GM23338 (cell line): ENCODE data around the gene MYLK4. TPM values are rescaled to one million over a fixed set of nuclear protein-coding genes. Genes with fewer than 3 reads are reported as not detected.

Experiments
- ATAC-seq: fragments of 200-7000 bp; cut with Tn5 transposase; 3 replicates; pipeline ENCODE4 v1.9.1; 2020
- DNase-seq: peaks from one replicate; pipeline ENCODE4 v3.0.0-alpha.2; 2015; ENCODE audit warnings: low spot score
- H2AFZ ChIP-seq: fragments of 200-600 bp; sonication (generic); 2 replicates; pipeline ENCODE4 v1.8.0; 2016; ENCODE audit warnings: antibody characterized with exemption, mild to moderate bottlenecking, moderate library complexity
- H3F3A ChIP-seq: fragments of 200-600 bp; sonication (generic); replicated peaks from 2 replicates; pipeline ENCODE4 v1.8.0; 2017; ENCODE audit warnings: antibody characterized with exemption, mixed run types, low read depth
- H3K27ac ChIP-seq: fragments of 200-600 bp; sonication (generic); 2 replicates; pipeline ENCODE4 v1.6.1; 2016; ENCODE audit warnings: low read depth
- H3K27me3 ChIP-seq: fragments of 200-600 bp; sonication (generic); 2 replicates; pipeline ENCODE4 v1.8.0; 2016; ENCODE audit warnings: mild to moderate bottlenecking, mixed run types, moderate library complexity; ENCODE audit not compliant: insufficient read depth
- H3K36me3 ChIP-seq: fragments of 200-600 bp; sonication (generic); 2 replicates; pipeline ENCODE4 v1.8.0; 2016; ENCODE audit warnings: mild to moderate bottlenecking; ENCODE audit not compliant: insufficient read depth
- H3K4me1 ChIP-seq: fragments of 200-600 bp; sonication (generic); 2 replicates; pipeline ENCODE4 v1.8.0; 2016; ENCODE audit warnings: mild to moderate bottlenecking, moderate library complexity; ENCODE audit not compliant: insufficient read depth
- H3K4me2 ChIP-seq: fragments of 200-600 bp; sonication (generic); 2 replicates; pipeline ENCODE4 v1.7.1; 2017; ENCODE audit warnings: mixed run types
- H3K4me3 ChIP-seq: fragments of 200-600 bp; sonication (generic); 2 replicates; pipeline ENCODE4 v1.6.1; 2016; ENCODE audit warnings: mixed run types
- H3K79me2 ChIP-seq: fragments of 200-600 bp; sonication (generic); replicated peaks from 2 replicates; pipeline ENCODE4 v1.8.0; 2017; ENCODE audit warnings: mild to moderate bottlenecking; ENCODE audit not compliant: insufficient read depth
- H3K9me2 ChIP-seq: fragments of 200-600 bp; sonication (generic); 2 replicates; pipeline ENCODE4 v1.8.0; 2017; ENCODE audit not compliant: insufficient read depth
- H4K20me1 ChIP-seq: fragments of 200-600 bp; sonication (generic); replicated peaks from 2 replicates; pipeline ENCODE4 v1.8.0; 2017; ENCODE audit warnings: mild to moderate bottlenecking; ENCODE audit not compliant: insufficient read depth
- H3K27ac Mint-ChIP-seq: 2 replicates; pipeline ENCODE4 v1.8.0; 2020; ENCODE audit warnings: inconsistent platforms, mild to moderate bottlenecking, moderate library complexity, mixed read lengths
- H3K27me3 Mint-ChIP-seq: 3 replicates; pipeline ENCODE4 v1.8.0; 2022; ENCODE audit warnings: low read depth, mild to moderate bottlenecking, moderate library complexity, mixed read lengths, inconsistent platforms; ENCODE audit not compliant: insufficient read depth, poor library complexity
- H3K36me3 Mint-ChIP-seq: 3 replicates; pipeline ENCODE4 v1.8.0; 2021; ENCODE audit warnings: low read depth, mild to moderate bottlenecking, inconsistent platforms, moderate library complexity, mixed read lengths
- H3K4me1 Mint-ChIP-seq: 3 replicates; pipeline ENCODE4 v1.8.0; 2020; ENCODE audit warnings: mild to moderate bottlenecking, inconsistent platforms, mixed read lengths
- H3K4me3 Mint-ChIP-seq: 3 replicates; pipeline ENCODE4 v1.8.0; 2021; ENCODE audit warnings: moderate library complexity, mild to moderate bottlenecking, inconsistent platforms, mixed read lengths
- H3K9me3 Mint-ChIP-seq: 3 replicates; pipeline ENCODE4 v1.8.0; 2020; ENCODE audit warnings: moderate library complexity, mild to moderate bottlenecking, inconsistent platforms, mixed read lengths
- CREB1 ChIP-seq: fragments of 250-450 bp; sonication (Bioruptor Pico); IDR thresholded peaks from 2 replicates; pipeline ENCODE4 v1.5.0; 2020; ENCODE audit warnings: low read depth, mild to moderate bottlenecking, moderate library complexity
- CTCF ChIP-seq, 2 experiments: fragments of 200-600 bp in 1 of 2; sonication (generic) in 1 of 2; conservative IDR thresholded peaks; 2 replicates each; pipeline versions ENCODE4 v1.5.1 to v1.6.1; 2016 to 2017; ENCODE audit warnings: antibody characterized with exemption in 2 of 2, low read depth in 2 of 2, mild to moderate bottlenecking in 2 of 2, moderate library complexity in 1 of 2
- NANOG ChIP-seq: IDR thresholded peaks from 2 replicates; pipeline ENCODE4 v1.6.1; 2016; ENCODE audit warnings: antibody characterized with exemption, borderline replicate concordance
- POLR2AphosphoS5 ChIP-seq: IDR thresholded peaks from 2 replicates; pipeline ENCODE4 v1.6.1; 2016; ENCODE audit warnings: antibody characterized with exemption, low read depth
- STAT1 ChIP-seq: IDR thresholded peaks from one replicate; pipeline ENCODE4 v1.6.1; 2016; ENCODE audit warnings: antibody characterized with exemption; ENCODE audit not compliant: unreplicated experiment
- ZNF114 ChIP-seq: fragments of 250-450 bp; sonication (Bioruptor Pico); IDR thresholded peaks from 2 replicates; pipeline ENCODE4 v1.5.0; 2020; ENCODE audit warnings: mild to moderate bottlenecking, moderate library complexity
- polyA plus RNA-seq: library from polyadenylated mRNA; unstranded; fragments of >200 nt; fragmentation: Nextera tagmentation; extraction: Ambion mirVana; gene quantifications from 2 replicates; pipeline ENCODE4 v1.2.1, GENCODE V29; 2016
- total RNA-seq: library from RNA; depleted of rRNA; stranded (reverse); fragments of >200 nt; shearing (Covaris generic); gene quantifications from 2 replicates; pipeline ENCODE4 v1.2.3, GENCODE V29; 2014
- TF ChIP-seq, protein P1 (sequence below): fragments of 250-450 bp; sonication (Bioruptor Pico); IDR thresholded peaks from 2 replicates; pipeline ENCODE4 v1.5.0; 2020; ENCODE audit warnings: mild to moderate bottlenecking, moderate library complexity
- TF ChIP-seq, protein P2 (sequence below): IDR thresholded peaks from 2 replicates; pipeline ENCODE4 v1.6.1; 2016; ENCODE audit warnings: antibody characterized with exemption
- TF ChIP-seq, protein P3 (sequence below): IDR thresholded peaks from one replicate; pipeline ENCODE4 v1.6.1; 2018; ENCODE audit warnings: antibody characterized with exemption; ENCODE audit not compliant: unreplicated experiment

MYLK4 gene
- total and polyA plus RNA-seq, 2 experiments from 2014 or later: 0.03 to 0.17 TPM

- TF ChIP-seq CTCF (conservative IDR thresholded peaks at IDR 0.05; ENCODE audit: low read depth in 2 of 2) (no peak), STAT1 (no peak), NANOG (no peak)
Observed at GRCh38 chr6:2674857-2675256, 75.9 kb downstream of the MYLK4 start (continued).

DNA sequence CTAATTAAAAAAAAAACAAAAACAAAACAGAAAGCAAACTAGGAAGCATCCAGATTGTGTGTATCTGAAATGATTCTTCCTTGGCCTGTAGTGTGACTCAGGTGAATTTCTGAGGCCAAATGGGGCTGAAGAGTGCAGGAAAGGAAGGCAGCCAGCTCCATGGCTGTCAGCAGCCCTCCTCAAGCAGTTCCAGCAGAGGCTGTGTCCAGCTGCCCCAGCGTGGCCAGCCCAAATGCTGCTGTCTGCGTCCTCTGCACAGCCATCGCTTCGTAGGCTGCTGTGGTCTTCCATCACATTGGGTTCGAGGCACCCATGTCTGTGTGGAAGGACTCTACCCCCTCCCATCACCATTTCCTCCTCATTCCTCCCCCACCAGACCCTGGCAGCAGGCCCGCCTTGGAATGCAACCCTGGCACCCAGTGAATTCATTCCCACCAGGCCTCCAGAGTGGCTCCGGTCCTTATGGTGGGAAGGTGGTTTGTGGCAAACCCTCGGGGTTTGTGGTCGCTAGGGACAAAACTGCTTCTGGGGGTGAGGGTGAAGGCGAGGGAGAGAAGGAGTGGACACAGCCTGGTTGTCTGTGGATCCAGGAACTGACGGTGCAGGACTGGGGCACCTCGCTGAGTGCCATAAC lies 81.5 kb downstream of the MYLK4 start:
- DNase-seq (no peak), ATAC-seq (no peak)
- H2AFZ ChIP-seq: no peak overlapping the region
- H3K4me2 ChIP-seq: no peak overlapping the region
- no peaks in the 10 kb centered on the region for H3K36me3 Mint-ChIP-seq
- no peaks in the 10 kb centered on the region for H3K9me3 Mint-ChIP-seq
- no peaks in the 10 kb centered on the region for H3K36me3 ChIP-seq
- no peak overlapping the region for H3K4me3 ChIP-seq
- H3K79me2 ChIP-seq: no peaks in the 10 kb centered on the region
- H4K20me1 ChIP-seq: no peaks in the 10 kb centered on the region
- H3K27ac ChIP-seq: no peak overlapping the region
- H3K27me3 Mint-ChIP-seq: peaks cover 14% of the 10 kb centered on the region
- H3K27me3 ChIP-seq: no peaks in the 10 kb centered on the region
- H3K4me3 Mint-ChIP-seq: no peak overlapping the region
- H3K27ac Mint-ChIP-seq: no peak overlapping the region
- peaks cover 19% of the 10 kb centered on the region for H3K4me1 ChIP-seq
- no peaks in the 10 kb centered on the region for H3F3A ChIP-seq
- H3K9me2 ChIP-seq: 0 out of 2 replicates have a peak, but pooled peaks cover 6% of the 10 kb centered on the region
- peaks cover 23% of the 10 kb centered on the region for H3K4me1 Mint-ChIP-seq
- TF ChIP-seq ZNF114 (CRISPR knock-in tag): no peak
- TF ChIP-seq POLR2AphosphoS5: no peak
- TF ChIP-seq NANOG: no peak
- TF ChIP-seq, protein P1, sequence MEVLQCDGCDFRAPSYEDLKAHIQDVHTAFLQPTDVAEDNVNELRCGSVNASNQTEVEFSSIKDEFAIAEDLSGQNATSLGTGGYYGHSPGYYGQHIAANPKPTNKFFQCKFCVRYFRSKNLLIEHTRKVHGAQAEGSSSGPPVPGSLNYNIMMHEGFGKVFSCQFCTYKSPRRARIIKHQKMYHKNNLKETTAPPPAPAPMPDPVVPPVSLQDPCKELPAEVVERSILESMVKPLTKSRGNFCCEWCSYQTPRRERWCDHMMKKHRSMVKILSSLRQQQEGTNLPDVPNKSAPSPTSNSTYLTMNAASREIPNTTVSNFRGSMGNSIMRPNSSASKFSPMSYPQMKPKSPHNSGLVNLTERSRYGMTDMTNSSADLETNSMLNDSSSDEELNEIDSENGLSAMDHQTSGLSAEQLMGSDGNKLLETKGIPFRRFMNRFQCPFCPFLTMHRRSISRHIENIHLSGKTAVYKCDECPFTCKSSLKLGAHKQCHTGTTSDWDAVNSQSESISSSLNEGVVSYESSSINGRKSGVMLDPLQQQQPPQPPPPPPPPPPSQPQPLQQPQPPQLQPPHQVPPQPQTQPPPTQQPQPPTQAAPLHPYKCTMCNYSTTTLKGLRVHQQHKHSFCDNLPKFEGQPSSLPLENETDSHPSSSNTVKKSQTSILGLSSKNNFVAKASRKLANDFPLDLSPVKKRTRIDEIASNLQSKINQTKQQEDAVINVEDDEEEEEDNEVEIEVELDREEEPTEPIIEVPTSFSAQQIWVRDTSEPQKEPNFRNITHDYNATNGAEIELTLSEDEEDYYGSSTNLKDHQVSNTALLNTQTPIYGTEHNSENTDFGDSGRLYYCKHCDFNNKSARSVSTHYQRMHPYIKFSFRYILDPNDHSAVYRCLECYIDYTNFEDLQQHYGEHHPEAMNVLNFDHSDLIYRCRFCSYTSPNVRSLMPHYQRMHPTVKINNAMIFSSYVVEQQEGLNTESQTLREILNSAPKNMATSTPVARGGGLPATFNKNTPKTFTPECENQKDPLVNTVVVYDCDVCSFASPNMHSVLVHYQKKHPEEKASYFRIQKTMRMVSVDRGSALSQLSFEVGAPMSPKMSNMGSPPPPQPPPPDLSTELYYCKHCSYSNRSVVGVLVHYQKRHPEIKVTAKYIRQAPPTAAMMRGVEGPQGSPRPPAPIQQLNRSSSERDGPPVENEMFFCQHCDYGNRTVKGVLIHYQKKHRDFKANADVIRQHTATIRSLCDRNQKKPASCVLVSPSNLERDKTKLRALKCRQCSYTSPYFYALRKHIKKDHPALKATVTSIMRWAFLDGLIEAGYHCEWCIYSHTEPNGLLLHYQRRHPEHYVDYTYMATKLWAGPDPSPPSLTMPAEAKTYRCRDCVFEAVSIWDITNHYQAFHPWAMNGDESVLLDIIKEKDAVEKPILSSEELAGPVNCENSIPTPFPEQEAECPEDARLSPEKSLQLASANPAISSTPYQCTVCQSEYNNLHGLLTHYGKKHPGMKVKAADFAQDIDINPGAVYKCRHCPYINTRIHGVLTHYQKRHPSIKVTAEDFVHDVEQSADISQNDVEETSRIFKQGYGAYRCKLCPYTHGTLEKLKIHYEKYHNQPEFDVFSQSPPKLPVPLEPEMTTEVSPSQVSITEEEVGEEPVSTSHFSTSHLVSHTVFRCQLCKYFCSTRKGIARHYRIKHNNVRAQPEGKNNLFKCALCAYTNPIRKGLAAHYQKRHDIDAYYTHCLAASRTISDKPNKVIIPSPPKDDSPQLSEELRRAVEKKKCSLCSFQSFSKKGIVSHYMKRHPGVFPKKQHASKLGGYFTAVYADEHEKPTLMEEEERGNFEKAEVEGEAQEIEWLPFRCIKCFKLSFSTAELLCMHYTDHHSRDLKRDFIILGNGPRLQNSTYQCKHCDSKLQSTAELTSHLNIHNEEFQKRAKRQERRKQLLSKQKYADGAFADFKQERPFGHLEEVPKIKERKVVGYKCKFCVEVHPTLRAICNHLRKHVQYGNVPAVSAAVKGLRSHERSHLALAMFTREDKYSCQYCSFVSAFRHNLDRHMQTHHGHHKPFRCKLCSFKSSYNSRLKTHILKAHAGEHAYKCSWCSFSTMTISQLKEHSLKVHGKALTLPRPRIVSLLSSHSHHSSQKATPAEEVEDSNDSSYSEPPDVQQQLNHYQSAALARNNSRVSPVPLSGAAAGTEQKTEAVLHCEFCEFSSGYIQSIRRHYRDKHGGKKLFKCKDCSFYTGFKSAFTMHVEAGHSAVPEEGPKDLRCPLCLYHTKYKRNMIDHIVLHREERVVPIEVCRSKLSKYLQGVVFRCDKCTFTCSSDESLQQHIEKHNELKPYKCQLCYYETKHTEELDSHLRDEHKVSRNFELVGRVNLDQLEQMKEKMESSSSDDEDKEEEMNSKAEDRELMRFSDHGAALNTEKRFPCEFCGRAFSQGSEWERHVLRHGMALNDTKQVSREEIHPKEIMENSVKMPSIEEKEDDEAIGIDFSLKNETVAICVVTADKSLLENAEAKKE (CRISPR knock-in tag): no peak
- TF ChIP-seq, protein P2, sequence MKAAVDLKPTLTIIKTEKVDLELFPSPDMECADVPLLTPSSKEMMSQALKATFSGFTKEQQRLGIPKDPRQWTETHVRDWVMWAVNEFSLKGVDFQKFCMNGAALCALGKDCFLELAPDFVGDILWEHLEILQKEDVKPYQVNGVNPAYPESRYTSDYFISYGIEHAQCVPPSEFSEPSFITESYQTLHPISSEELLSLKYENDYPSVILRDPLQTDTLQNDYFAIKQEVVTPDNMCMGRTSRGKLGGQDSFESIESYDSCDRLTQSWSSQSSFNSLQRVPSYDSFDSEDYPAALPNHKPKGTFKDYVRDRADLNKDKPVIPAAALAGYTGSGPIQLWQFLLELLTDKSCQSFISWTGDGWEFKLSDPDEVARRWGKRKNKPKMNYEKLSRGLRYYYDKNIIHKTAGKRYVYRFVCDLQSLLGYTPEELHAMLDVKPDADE: no peak
- TF ChIP-seq CTCF (conservative IDR thresholded peaks at IDR 0.05; ENCODE audit: low read depth in 2 of 2): no peak
- TF ChIP-seq, protein P3, sequence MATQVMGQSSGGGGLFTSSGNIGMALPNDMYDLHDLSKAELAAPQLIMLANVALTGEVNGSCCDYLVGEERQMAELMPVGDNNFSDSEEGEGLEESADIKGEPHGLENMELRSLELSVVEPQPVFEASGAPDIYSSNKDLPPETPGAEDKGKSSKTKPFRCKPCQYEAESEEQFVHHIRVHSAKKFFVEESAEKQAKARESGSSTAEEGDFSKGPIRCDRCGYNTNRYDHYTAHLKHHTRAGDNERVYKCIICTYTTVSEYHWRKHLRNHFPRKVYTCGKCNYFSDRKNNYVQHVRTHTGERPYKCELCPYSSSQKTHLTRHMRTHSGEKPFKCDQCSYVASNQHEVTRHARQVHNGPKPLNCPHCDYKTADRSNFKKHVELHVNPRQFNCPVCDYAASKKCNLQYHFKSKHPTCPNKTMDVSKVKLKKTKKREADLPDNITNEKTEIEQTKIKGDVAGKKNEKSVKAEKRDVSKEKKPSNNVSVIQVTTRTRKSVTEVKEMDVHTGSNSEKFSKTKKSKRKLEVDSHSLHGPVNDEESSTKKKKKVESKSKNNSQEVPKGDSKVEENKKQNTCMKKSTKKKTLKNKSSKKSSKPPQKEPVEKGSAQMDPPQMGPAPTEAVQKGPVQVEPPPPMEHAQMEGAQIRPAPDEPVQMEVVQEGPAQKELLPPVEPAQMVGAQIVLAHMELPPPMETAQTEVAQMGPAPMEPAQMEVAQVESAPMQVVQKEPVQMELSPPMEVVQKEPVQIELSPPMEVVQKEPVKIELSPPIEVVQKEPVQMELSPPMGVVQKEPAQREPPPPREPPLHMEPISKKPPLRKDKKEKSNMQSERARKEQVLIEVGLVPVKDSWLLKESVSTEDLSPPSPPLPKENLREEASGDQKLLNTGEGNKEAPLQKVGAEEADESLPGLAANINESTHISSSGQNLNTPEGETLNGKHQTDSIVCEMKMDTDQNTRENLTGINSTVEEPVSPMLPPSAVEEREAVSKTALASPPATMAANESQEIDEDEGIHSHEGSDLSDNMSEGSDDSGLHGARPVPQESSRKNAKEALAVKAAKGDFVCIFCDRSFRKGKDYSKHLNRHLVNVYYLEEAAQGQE: no peak
- TF ChIP-seq CREB1 (CRISPR knock-in tag): no peak
